Measurements from ENCODE around the gene INPP5K.

INPP5K gene

DNA sequence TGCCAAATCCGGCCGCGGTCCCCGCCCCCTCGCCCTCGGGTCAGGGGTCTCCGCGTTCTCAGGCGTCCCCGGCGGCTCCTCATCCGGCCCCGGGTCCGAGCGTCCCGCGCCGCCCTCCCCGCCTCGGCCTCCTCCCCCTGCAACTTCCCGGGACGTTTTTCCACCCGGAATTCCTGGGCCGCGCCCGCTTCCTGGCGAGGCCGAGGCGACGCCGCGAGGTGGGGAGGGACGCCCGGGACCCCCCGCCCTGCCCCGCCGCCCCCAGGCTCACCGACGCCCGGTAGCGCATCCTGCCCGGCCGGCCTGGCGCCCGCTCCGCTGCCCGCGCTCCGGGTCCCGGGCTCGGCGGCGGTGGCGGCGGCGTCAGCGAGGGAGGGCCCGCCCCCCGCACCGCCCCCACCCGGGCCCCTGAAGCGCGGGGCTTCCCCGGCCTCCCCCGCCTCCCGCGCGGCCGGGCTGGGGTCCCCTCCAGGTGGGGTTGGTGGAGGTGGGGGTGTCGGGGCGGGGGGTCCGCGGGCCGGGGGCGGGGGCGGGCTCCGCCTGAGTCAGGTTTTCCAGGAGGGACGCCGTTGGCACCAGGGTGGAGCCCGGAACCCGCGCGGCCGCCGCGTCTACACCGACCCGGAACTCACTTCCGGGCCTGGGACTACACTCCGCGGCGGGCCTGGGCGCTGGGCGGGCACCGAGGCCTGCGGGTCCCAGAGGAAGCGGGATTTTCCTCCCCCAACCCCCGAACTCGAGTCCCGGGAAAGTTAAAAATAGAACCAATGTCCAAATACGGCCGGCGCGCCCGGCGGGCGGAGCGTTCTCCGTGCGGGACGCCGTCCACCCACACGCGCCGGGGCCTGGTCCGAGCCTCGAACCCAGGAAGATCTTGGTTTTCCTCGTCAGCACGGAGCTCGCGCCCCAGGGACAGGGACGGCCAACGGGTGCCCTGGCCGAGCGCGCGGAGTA, 30.7 kb downstream of the INPP5K start:
- peak; percentile 32 for DNase-seq (ENCODE audit: low read depth)

DNA sequence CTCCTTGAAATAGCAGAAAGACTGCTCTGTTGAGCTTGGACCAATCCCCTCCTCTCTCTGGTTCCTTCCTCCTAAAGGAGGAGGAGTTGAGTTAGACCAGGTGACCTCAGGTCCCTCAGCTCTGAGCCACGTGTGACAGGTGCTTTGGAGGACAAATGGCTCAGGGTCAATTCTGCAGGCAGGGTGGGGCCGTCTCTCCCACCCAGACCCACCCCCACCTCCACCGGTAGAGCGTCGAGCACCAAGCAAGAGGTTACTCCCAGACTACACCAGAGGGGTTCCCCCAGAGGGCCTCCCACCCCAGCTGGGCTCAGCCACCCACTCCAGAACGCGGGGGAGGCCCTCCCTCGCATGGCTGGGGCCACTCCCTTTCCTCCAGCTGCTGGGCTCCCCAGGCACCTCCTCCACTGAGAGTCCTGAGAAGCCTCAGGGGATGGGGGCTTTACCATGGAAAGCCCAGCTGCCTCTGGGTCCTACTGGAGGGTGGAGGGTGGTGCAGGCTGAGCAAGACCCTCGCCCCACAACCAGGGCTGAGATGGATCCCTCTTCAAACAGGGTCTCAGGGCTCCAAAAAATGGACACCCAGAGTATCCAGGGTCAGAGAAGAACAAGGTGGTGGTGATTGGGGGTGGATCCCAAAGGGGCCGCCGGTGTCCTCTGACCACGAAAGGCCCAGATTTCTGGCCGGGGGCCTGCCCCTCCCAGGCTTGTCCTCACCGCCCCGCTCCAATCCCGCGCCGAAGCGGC, 31.6 kb downstream of the INPP5K start:
- DNase-seq (ENCODE audit: low read depth), result no peak

GRCh38 chr17:1484060-1484535, 32.3 kb downstream of the INPP5K start:
- no peak for DNase-seq (ENCODE audit: low read depth)

DNA sequence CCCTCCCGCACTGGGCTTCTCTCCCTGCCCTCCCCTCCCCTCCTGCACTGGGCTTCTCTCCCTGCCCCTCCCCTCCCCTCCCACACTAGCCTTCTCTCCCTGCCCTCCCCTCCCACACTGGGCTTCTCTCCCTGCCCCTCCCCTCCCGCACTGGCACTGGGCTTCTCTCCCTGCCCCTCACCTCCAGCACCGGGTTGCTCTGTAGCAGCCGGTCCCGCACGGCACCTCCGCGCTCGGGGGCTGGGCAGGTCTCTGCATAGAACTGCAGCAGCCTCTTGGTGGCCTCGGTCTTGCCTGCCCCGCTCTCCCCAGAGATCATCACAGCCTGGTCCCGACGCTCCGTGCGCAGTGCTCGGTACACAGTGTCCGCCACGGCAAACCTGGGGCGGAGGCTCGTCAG, 33.7 kb downstream of the INPP5K start:
- DNase-seq (ENCODE audit: low read depth), result no peak

DNA sequence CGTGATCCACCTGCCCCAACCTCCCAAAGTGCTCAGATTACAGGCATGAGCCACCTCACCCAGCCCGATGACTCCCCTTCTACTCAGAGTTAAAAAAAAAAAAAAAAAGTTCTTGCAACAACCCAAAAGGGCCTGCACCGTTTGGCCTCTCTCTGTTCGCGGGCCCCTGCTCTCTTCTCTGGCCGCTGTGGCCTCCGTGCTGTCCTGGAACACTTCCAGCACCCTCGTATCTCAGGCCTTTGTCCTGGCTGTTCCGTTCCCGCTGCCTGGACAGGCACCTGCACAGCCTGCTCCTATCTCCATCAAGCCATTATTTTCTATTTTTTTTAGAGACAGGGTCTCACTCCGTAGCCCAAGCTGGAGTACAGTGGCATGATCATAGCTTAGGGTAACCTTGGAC, 34.7 kb downstream of the INPP5K start:
- no peak for DNase-seq (ENCODE audit: low read depth)

DNA sequence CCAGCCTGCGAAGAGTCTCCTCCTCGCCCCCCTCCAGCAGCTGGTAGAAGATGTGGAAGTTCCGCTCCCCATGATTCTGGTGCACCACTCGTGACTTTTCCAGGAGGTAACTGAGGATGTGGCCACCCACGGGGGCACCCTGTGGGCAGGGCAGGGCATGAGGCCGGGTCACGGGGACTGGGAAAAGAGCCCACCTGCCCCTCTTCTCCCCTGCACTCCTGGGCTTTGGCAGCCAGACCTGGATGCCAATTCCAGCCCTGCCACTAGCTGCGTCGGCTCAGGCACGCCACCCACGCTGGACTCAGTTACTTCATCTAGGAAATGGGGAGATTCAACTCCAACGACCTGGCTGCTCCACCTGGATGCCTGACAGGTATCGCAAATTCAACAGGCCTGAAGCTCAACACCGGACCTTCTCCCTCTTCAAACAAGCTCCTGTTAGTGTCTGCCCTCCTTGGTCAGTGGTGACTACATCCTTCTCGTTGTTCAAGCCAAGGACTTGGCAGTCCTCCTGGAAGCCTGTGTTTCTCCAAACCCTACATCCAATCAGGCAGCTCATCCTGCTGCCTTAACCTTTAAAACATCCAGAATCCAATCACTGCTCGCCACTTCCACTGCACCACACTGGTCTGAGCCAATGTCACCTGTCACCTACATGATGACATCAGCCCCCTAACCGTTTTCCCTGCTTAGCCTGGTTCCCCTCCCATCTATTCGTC, 35.5 kb downstream of the INPP5K start:
- DNase-seq (ENCODE audit: low read depth), result no peak

DNA sequence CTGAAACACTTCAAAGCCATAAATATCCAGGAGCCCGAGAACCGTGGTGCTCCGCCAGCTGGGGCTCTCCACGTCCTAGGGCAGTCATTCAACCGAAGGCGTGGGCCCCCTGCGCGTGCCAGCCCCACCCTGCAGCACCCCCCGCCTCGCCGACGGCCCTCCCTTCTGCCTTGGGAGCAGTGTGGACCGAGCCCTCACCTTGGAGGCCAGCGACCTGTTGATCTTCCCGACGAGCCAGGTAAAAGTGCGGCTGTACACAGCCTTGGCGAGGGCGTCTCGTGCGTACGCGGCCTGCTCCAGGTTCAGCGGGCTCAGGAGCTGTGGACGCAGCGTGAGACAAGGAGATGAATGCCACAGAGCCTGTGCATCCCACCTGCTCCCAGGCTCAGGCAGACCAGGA, 38.0 kb downstream of the INPP5K start:
- DNase-seq (ENCODE audit: low read depth), result no peak

DNA sequence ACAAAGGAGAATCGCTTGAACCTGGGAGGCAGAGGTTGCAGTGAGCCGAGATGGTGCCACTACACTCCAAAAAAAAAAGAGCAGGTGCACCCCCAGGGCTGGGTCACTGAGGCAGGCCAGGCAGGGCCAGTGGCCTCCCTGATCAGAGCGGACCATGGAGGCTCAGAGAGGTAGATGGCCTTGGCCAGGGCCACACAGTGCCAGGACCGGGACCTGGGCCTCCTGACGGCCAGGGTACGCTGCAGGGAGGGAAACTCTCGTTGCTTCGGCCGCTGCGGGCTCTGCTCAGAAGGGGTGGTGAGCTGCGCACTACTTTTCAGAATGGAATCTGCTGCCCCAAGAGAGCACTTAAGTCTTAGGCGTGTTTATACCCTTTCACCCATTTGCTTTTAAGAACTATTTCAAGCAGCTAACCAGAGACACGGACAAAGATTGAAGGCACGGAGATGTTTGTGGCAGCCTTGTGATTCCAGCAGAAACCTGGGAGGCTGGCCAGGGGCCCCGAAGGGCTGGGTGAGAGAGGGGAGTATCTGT, 41.0 kb downstream of the INPP5K start:
- DNase-seq (ENCODE audit: low read depth), result no peak

DNA sequence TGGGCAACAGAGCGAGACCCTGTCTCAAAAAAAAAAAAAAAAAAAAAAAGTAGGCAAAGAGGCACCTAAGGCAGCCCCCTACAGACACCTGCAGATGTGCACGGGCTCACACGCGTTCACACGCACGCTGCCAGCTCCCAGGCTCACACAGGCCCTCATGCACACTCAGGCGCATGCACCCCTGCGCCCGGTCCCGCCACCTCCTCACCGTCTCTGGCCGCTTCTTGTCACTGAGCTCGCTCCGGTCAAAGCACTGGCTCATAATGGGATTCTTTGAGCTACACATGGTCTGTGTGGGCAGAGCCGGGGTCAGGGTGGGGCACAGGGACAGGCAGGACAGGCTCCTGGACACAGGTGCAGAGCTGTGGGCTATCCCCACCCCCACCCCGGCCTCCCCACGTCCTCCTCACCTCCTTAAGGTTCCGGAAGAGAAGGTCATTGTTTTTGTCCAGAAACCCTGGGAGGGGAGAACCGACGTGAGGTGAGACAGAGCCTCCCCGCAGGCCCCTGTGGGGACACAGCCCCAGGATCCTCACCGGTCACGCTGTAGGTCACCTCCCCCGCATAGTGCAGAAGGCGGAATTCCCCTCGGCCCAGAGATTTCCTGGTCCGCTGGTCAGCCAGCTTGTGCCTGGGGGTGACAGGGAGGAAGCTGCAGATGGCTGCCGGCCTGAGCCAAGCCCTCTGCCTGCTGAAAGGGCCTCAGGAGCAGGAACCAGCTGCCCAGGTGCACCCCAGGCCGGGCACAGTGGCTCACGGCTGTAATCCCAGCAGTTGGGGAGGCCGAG, 41.8 kb downstream of the INPP5K start:
- no peak for DNase-seq (ENCODE audit: low read depth)

DNA sequence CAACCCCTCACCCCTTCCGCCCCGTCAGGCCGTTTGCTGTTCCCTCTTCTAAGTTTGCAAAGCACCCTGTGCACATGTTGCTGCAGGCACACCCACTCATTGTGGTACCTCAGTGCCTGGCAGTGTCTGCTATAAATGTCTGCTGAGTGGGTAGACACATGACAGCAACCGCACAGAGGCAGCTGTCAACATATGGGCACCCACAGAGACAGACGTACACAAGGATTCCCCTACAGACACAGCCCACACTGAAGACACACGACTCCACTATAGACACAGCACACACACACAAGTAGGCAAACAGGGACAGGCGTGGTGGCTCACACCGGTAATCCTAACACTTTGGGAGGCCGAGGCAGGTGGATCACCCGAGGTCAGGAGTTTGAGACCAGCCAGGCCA, 42.6 kb downstream of the INPP5K start:
- DNase-seq (ENCODE audit: low read depth), result no peak

DNA sequence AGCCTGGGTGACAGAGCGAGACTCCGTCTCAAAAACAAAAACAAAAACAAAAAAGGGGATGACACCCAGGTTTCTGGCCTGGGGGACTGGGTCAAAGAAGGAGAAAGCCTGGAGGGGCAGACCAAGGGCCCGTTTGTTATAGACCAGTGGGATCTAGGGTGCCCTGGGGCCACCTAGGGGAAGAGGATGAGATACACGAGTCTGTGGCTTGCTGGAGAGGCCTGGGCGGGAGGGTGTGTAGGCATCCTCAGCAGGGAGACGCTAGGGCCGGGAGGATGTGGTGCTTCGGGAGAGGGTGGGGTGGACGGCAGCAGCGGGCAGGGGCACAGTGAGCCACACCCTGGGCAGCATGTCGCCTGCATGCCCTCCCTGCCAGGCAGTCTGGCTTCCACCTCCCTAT, 43.2 kb downstream of the INPP5K start:
- DNase-seq (ENCODE audit: low read depth), result no peak

- DNase-seq (ENCODE audit: low read depth), result no peak
Observed at GRCh38 chr17:1471911-1472821, 44.2 kb downstream of the INPP5K start.

DNA sequence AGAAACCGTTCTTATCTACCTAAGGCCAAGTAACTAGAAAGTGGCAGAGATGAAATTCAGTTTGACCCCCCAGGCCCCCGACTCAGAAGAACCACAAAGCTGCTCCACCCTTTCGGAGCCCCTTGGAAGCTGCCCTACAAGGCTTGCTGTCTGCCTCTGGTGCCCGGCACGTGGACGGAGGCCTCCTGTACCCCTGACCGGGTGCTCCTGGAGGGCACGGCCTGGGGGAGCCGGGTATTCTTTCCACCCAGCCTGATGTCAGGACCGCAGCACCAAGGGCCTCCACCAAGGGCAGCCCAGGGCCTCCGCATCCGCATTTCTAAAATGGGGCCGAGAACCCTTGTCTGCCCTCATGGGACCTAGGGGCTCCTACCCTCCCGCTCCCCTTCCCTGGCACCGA, 44.9 kb downstream of the INPP5K start:
- DNase-seq (ENCODE audit: low read depth), result no peak

GRCh38 chr17:1470755-1471462, 45.5 kb downstream of the INPP5K start:
- no peak for DNase-seq (ENCODE audit: low read depth)

GRCh38 chr17:1470071-1470754, 46.2 kb downstream of the INPP5K start:
- no peak for DNase-seq (ENCODE audit: low read depth)

DNA sequence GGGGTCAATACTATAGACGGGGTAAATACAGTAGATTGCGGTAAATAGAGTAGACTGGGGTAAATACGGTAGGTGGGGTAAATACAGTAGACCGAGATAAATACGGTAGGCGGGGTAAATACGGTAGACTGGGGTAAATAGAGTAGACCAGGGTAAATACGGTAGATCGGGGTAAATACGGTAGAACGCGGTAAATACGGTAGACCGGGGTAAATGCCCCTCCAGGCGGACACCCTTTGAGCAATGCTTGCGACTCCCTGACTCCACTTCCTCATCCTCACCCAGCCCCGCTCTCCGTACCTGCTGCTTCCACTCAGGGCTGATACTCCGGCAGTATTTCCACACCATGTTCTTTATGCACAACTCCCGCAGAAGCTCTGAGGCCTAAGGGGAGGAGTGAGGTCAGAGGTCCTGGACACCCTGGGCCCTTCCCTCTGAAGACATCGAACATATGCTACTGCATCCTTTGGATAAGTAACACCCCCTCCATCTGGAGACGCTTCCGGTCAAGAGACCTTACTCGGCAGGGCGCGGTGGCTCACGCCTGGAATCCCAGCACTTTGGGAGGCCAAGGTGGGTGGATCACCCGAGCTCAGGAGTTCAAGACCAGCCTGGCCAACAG, 47.1 kb downstream of the INPP5K start:
- DNase-seq (ENCODE audit: low read depth), result no peak

GRCh38 chr17:1467898-1468492, 48.4 kb downstream of the INPP5K start:
- DNase-seq (ENCODE audit: low read depth), result no peak

DNA sequence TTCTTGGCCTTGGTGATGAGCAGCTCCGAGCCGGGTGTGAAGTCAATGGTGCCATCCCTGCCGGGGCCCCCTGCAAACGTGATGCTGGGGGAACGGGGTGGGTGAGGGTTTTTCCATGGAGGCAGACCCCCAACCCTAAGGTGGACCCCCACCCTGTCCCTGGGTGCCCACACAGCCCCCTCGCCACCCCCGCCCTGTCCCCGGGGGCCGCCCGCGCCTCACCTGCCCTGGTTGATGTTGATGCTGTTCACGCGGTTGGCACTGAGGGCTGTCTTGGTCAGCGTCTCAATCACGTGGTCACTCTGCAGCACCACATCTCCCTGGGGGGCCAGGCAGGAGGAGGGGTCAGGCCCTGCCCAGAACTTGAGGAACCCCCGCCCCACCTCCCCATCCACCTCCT, 49.2 kb downstream of the INPP5K start:
- DNase-seq (ENCODE audit: low read depth), result no peak
